ENCODE data around the gene KCNIP4. TPM values are rescaled to one million over a fixed set of nuclear protein-coding genes. Genes with fewer than 3 reads are reported as not detected.

KCNIP4 gene
- total RNA-seq, 1 experiment from 2014 or later = not detected

DNA sequence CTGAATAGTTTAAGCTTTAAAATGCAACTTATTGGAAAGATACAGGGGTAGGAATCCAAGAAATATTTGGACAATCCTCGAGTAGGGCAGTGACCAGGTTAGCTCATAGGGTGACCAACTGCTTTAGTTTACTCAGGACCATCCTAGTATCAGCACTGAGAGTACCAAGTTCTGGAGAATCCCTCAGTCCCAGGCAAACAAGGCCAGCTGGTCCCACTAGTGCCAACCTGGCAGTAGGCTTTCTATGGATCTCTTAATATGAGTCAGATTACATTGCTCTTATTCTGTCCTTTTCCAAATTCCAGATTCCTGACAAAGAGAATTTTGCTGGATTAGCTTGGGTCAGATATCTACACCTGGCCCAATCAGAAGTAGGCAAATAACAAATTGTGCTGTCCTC is 493.7 kb downstream of the KCNIP4 start:
- Histone ChIP-seq H4K20me1 (ENCODE audit: insufficient read depth) (no peaks in the 10 kb centered on the region), H3K36me3 (ENCODE audit: low read depth) (no peaks in the 10 kb centered on the region), H2AFZ (no peak overlapping the region), H3K9me2 (ENCODE audit: insufficient read depth) (no peaks in the 10 kb centered on the region), H3K4me1 (replicated peaks; ENCODE audit: insufficient read depth) (no peaks in the 10 kb centered on the region), H3K9me3 (ENCODE audit: insufficient read depth, low read depth) (no peaks in the 10 kb centered on the region), H3K27ac (no peak overlapping the region), H3K4me3 (no peak overlapping the region), H3F3A (ENCODE audit: insufficient read depth, low read depth) (no peaks in the 10 kb centered on the region), H3K79me2 (ENCODE audit: low read depth) (no peaks in the 10 kb centered on the region), H3K4me2 (no peak overlapping the region), H3K27me3 (ENCODE audit: insufficient read depth, low read depth) (no peaks in the 10 kb centered on the region)
- TF ChIP-seq EZH2 (IDR thresholded peaks at IDR 0.05; ENCODE audit: low read depth) = no peak
- TF ChIP-seq, protein P1, sequence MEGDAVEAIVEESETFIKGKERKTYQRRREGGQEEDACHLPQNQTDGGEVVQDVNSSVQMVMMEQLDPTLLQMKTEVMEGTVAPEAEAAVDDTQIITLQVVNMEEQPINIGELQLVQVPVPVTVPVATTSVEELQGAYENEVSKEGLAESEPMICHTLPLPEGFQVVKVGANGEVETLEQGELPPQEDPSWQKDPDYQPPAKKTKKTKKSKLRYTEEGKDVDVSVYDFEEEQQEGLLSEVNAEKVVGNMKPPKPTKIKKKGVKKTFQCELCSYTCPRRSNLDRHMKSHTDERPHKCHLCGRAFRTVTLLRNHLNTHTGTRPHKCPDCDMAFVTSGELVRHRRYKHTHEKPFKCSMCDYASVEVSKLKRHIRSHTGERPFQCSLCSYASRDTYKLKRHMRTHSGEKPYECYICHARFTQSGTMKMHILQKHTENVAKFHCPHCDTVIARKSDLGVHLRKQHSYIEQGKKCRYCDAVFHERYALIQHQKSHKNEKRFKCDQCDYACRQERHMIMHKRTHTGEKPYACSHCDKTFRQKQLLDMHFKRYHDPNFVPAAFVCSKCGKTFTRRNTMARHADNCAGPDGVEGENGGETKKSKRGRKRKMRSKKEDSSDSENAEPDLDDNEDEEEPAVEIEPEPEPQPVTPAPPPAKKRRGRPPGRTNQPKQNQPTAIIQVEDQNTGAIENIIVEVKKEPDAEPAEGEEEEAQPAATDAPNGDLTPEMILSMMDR (conservative IDR thresholded peaks at IDR 0.05) = no peak
- no TSS peak for BruUV-seq (replicated peaks)
- intact Hi-C loops (cut with micrococcal nuclease; ENCODE audit: unreplicated experiment) = no loop called here
- DNase-seq = no peak
- CTCF ChIA-PET = no interaction called here
- POLR2A ChIA-PET (ENCODE audit: unreplicated experiment) = no interaction called here

DNA sequence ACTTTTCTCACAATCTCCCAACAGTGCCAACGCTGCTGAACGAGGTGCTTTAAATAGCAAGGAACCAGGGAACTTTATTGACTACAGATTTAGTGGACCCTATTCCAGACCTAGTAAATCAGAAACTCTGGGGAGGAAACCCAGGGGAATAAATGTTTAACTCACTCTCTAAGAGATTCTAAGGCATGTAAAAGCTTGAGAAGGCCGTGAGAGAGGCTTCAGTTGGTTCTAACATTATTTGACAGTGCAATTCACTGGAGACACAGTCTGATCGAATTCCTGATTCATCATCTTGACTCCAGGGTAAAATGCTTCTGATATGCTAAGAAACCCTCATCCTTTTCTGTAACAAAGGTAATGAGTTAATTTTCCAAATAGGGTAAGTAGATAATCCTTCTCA is 494.4 kb downstream of the KCNIP4 start:
- no TSS peak for BruUV-seq (replicated peaks)
- Histone ChIP-seq H3K79me2 (ENCODE audit: low read depth) (no peaks in the 10 kb centered on the region), H3K4me3 (no peak overlapping the region), H3K27ac (no peak overlapping the region), H3F3A (ENCODE audit: insufficient read depth, low read depth) (no peaks in the 10 kb centered on the region), H3K9me2 (ENCODE audit: insufficient read depth) (no peaks in the 10 kb centered on the region), H3K27me3 (ENCODE audit: insufficient read depth, low read depth) (no peaks in the 10 kb centered on the region), H3K4me2 (no peak overlapping the region), H3K4me1 (replicated peaks; ENCODE audit: insufficient read depth) (no peaks in the 10 kb centered on the region), H3K9me3 (ENCODE audit: insufficient read depth, low read depth) (no peaks in the 10 kb centered on the region), H2AFZ (no peak overlapping the region), H4K20me1 (ENCODE audit: insufficient read depth) (no peaks in the 10 kb centered on the region), H3K36me3 (ENCODE audit: low read depth) (no peaks in the 10 kb centered on the region)
- POLR2A ChIA-PET (ENCODE audit: unreplicated experiment) = no interaction called here
- TF ChIP-seq, protein P1 (conservative IDR thresholded peaks at IDR 0.05) = no peak
- no peak for TF ChIP-seq EZH2 (IDR thresholded peaks at IDR 0.05; ENCODE audit: low read depth)
- intact Hi-C loops (cut with micrococcal nuclease; ENCODE audit: unreplicated experiment) = no loop called here
- no peak for DNase-seq
- CTCF ChIA-PET = no interaction called here

DNA sequence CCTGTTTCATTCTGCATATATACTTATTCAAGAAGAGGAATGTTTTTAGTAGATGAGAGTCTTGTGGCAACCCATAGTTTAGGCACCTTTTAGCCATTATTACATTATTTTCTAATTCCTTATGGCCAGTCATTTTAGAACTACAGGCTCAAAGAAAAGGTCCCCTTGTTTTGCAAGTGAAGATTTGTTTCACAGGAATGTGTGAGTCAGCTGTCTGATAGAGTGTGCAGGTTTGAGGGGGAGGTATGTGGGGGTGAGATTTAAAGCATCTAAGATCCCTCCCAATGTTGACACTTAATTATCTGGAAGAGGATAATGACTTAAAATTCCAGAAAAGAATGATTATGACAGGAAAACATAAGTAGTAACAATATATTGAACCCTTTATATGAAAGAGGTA is 495.6 kb downstream of the KCNIP4 start:
- Histone ChIP-seq H4K20me1 (ENCODE audit: insufficient read depth) (no peaks in the 10 kb centered on the region), H3K27me3 (ENCODE audit: insufficient read depth, low read depth) (no peaks in the 10 kb centered on the region), H3K4me2 (no peak overlapping the region), H3K36me3 (ENCODE audit: low read depth) (no peaks in the 10 kb centered on the region), H3K27ac (no peak overlapping the region), H3F3A (ENCODE audit: insufficient read depth, low read depth) (no peaks in the 10 kb centered on the region), H3K9me2 (ENCODE audit: insufficient read depth) (no peaks in the 10 kb centered on the region), H2AFZ (no peak overlapping the region), H3K4me3 (no peak overlapping the region), H3K9me3 (ENCODE audit: insufficient read depth, low read depth) (no peaks in the 10 kb centered on the region), H3K4me1 (replicated peaks; ENCODE audit: insufficient read depth) (no peaks in the 10 kb centered on the region), H3K79me2 (ENCODE audit: low read depth) (no peaks in the 10 kb centered on the region)
- ChIA-PET POLR2A (ENCODE audit: unreplicated experiment) (no interaction called here), CTCF (no interaction called here)
- no TSS peak for BruUV-seq (replicated peaks)
- intact Hi-C loops (cut with micrococcal nuclease; ENCODE audit: unreplicated experiment) = no loop called here
- no peak for DNase-seq
- TF ChIP-seq EZH2 (IDR thresholded peaks at IDR 0.05; ENCODE audit: low read depth) = no peak

DNA sequence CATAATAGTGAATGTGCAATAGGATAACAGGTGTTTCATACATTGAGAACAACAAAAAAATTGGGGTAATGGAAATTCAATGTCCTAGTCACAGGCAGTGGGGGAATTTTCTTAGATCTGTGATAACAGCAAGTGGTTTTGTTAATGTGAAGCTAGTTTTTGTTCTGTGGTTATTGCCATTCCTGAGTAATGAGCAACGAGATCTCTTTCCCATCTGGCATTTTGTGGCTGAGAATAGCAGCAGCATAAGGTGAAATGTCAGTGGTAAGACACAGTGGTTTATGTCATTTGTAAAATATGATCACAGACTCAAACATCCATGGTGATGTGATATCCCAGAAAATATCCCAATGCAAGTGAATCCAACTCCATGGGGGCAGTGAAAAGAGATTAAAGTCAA is 497.5 kb downstream of the KCNIP4 start:
- no peaks in the 10 kb centered on the region for H3K9me3 ChIP-seq (ENCODE audit: insufficient read depth, low read depth)
- no peak overlapping the region for H3K4me3 ChIP-seq
- H3K79me2 ChIP-seq (ENCODE audit: low read depth) = no peaks in the 10 kb centered on the region
- no peaks in the 10 kb centered on the region for H3K27me3 ChIP-seq (ENCODE audit: insufficient read depth, low read depth)
- H3F3A ChIP-seq (ENCODE audit: insufficient read depth, low read depth) = no peaks in the 10 kb centered on the region
- TF ChIP-seq, protein P1 (conservative IDR thresholded peaks at IDR 0.05) = no peak
- TF ChIP-seq EZH2 (IDR thresholded peaks at IDR 0.05; ENCODE audit: low read depth) = no peak
- H3K9me2 ChIP-seq (ENCODE audit: insufficient read depth) = no peaks in the 10 kb centered on the region
- no peaks in the 10 kb centered on the region for H4K20me1 ChIP-seq (ENCODE audit: insufficient read depth)
- ChIA-PET POLR2A (ENCODE audit: unreplicated experiment) (no interaction called here), CTCF (no interaction called here)
- no peaks in the 10 kb centered on the region for H3K4me1 ChIP-seq (replicated peaks; ENCODE audit: insufficient read depth)
- H3K36me3 ChIP-seq (ENCODE audit: low read depth) = no peaks in the 10 kb centered on the region
- H3K27ac ChIP-seq = no peak overlapping the region
- DNase-seq = no peak
- no TSS peak for BruUV-seq (replicated peaks)
- no peak overlapping the region for H2AFZ ChIP-seq
- H3K4me2 ChIP-seq = no peak overlapping the region
- intact Hi-C loops (cut with micrococcal nuclease; ENCODE audit: unreplicated experiment) = no loop called here
